CD14-positive monocyte (primary cell): Measurements from ENCODE around the gene RAE1. TPM values are rescaled to one million over a fixed set of nuclear protein-coding genes. Genes with fewer than 3 reads are reported as not detected.

ENCODE experiments used
- DNase-seq, 3 donors: peaks; one replicate each; pipeline ENCODE4 v3.0.0-alpha.2; 2011 to 2022
- H2AFZ ChIP-seq: 2 replicates; pipeline ENCODE4 v1.6.0; 2012; ENCODE audit warnings: mild to moderate bottlenecking, low read depth, low read length, inconsistent platforms; ENCODE audit not compliant: insufficient read depth, poor library complexity, severe bottlenecking
- H3K27ac ChIP-seq, 2 donors: 1 replicate in 1 of 2; 2 replicates in 1 of 2; pipeline ENCODE4 v1.5.1; 2012 to 2013; ENCODE audit warnings: low read length in 2 of 2, control low read depth in 1 of 2, inconsistent platforms in 1 of 2, low read depth in 1 of 2, mild to moderate bottlenecking in 1 of 2
- H3K27me3 ChIP-seq, 2 donors: one replicate each; pipeline versions ENCODE4 v1.6.0 to v1.6.1; 2011 to 2013; ENCODE audit warnings: low read length in 2 of 2; ENCODE audit not compliant: control insufficient read depth in 2 of 2, insufficient read depth in 2 of 2
- H3K36me3 ChIP-seq, 2 donors: replicated peaks in 1 of 2; 1 replicate in 1 of 2; 2 replicates in 1 of 2; pipeline versions ENCODE4 v1.5.1 to v1.6.1; 2012 to 2013; ENCODE audit warnings: low read length in 2 of 2, control low read depth in 1 of 2, inconsistent platforms in 1 of 2, mild to moderate bottlenecking in 1 of 2; ENCODE audit not compliant: insufficient read depth in 2 of 2, control insufficient read depth in 1 of 2
- H3K4me1 ChIP-seq, 2 donors: 1 replicate in 1 of 2; 2 replicates in 1 of 2; pipeline versions ENCODE4 v1.5.1 to v1.6.1; 2012 to 2013; ENCODE audit warnings: low read length in 2 of 2, control low read depth in 1 of 2, inconsistent platforms in 1 of 2, mild to moderate bottlenecking in 1 of 2, moderate library complexity in 1 of 2; ENCODE audit not compliant: insufficient read depth in 2 of 2, control insufficient read depth in 1 of 2
- H3K4me2 ChIP-seq: replicated peaks from 2 replicates; pipeline ENCODE3; 2012; ENCODE audit warnings: low read length, moderate library complexity, mild to moderate bottlenecking; ENCODE audit not compliant: poor library complexity, severe bottlenecking; ENCODE audit errors: extremely low read depth
- H3K4me3 ChIP-seq, 3 experiments: fragments of 200-600 bp in 1 of 3; sonication (generic) in 1 of 3; replicated peaks in 1 of 3; 1 replicate in 2 of 3; 2 replicates in 1 of 3; pipeline ENCODE4 v1.5.1; 2011 to 2013; ENCODE audit warnings: low read length in 3 of 3, mild to moderate bottlenecking in 3 of 3, control low read depth in 2 of 3, low read depth in 2 of 3, inconsistent platforms in 1 of 3, moderate library complexity in 1 of 3
- H3K79me2 ChIP-seq: 2 replicates; pipeline ENCODE4 v1.6.0; 2012; ENCODE audit warnings: mild to moderate bottlenecking, control low read depth, inconsistent platforms, low read length, moderate library complexity; ENCODE audit not compliant: insufficient read depth
- H3K9ac ChIP-seq: 2 replicates; pipeline ENCODE4 v1.6.0; 2017; ENCODE audit warnings: low read length, mild to moderate bottlenecking; ENCODE audit not compliant: insufficient read depth, poor library complexity, severe bottlenecking
- H3K9me3 ChIP-seq, 2 donors: replicated peaks in 1 of 2; 1 replicate in 1 of 2; 2 replicates in 1 of 2; pipeline versions ENCODE4 v1.5.1 to v1.6.1; 2012 to 2013; ENCODE audit warnings: low read length in 2 of 2, control low read depth in 1 of 2; ENCODE audit not compliant: control insufficient read depth in 1 of 2, insufficient read depth in 1 of 2
- H4K20me1 ChIP-seq: 2 replicates; pipeline ENCODE4 v1.6.0; 2012; ENCODE audit warnings: mild to moderate bottlenecking, low read length, control low read depth, moderate library complexity; ENCODE audit not compliant: insufficient read depth
- H3K27ac Mint-ChIP-seq, 7 donors: one replicate each; pipeline ENCODE4 v1.8.0; 2020; ENCODE audit warnings: mild to moderate bottlenecking in 7 of 7, mixed read lengths in 7 of 7, moderate library complexity in 6 of 7, inconsistent platforms in 2 of 7
- H3K27me3 Mint-ChIP-seq, 3 donors: one replicate each; pipeline ENCODE4 v1.8.0; 2021 to 2022; ENCODE audit warnings: low read depth in 3 of 3, mild to moderate bottlenecking in 3 of 3, mixed read lengths in 3 of 3, moderate library complexity in 3 of 3, inconsistent platforms in 1 of 3
- H3K36me3 Mint-ChIP-seq, 2 donors: one replicate each; pipeline ENCODE4 v1.8.0; 2020; ENCODE audit warnings: mixed read lengths in 2 of 2, inconsistent platforms in 1 of 2, mild to moderate bottlenecking in 1 of 2
- H3K4me1 Mint-ChIP-seq: one replicate; pipeline ENCODE4 v1.8.0; 2020; ENCODE audit warnings: mild to moderate bottlenecking, mixed read lengths
- H3K4me3 Mint-ChIP-seq, 2 donors: one replicate each; pipeline ENCODE4 v1.8.0; 2020; ENCODE audit warnings: mild to moderate bottlenecking in 2 of 2, mixed read lengths in 2 of 2, moderate library complexity in 1 of 2
- H3K9me3 Mint-ChIP-seq, 7 donors: one replicate each; pipeline ENCODE4 v1.8.0; 2020 to 2022; ENCODE audit warnings: mixed read lengths in 7 of 7, mild to moderate bottlenecking in 6 of 7, moderate library complexity in 6 of 7, inconsistent platforms in 2 of 7
- WGBS: methylation state at CpG from one replicate; pipeline ENCODE4 v1.1.5; 2013; ENCODE audit warnings: missing lambda C conversion rate; ENCODE audit not compliant: insufficient coverage; 5-methylcytosine and 5-hydroxymethylcytosine counted together
- intact Hi-C, 2 donors: fragments of 100-400 bp; cut with micrococcal nuclease; formaldehyde crosslinking; loops; one replicate each; pipeline versions ENCODE4 v1.15.0 to v1.15.1; 2023
- polyA plus RNA-seq, 3 donors: library from polyadenylated mRNA; depleted of rRNA in 1 of 3; unstranded in 2 of 3; stranded (reverse) in 1 of 3; fragments of 300-500 nt in 2 of 3; fragments of >200 nt in 1 of 3; fragmentation: Illumina TruSeq in 2 of 3; gene quantifications; 1 replicate in 2 of 3; 2 replicates in 1 of 3; pipeline ENCODE4 v1.2.3, GENCODE V29; 2012 to 2021
- TF ChIP-seq, protein P1 (sequence below): fragments of 200-600 bp; IDR thresholded peaks from one replicate; pipeline ENCODE4 v1.8.0; 2022; ENCODE audit warnings: antibody characterized with exemption, mild to moderate bottlenecking

Gene RAE1
- polyA plus RNA-seq, 3 donors = 15.8 to 27.5 (median 21.7) TPM

GRCh38 chr20:57395111-57395966 is 44.3 kb downstream of the RAE1 start:
- no peak for DNase-seq
- Histone ChIP-seq H3K79me2 (peaks cover 80% of the 10 kb centered on the region), H3K4me1 (peaks cover 66 to 74% of the 10 kb centered on the region in 2 donors), H3K36me3 (peaks cover 56 to 64% of the 10 kb centered on the region in 2 donors), H3K4me2 (no peak overlapping the region), H2AFZ (no peak overlapping the region), H3K27ac (no peak overlapping the region), H4K20me1 (peaks cover 85% of the 10 kb centered on the region), H3K9ac (no peak overlapping the region), H3K27me3 (no peaks in the 10 kb centered on the region), H3K4me3 (no peak overlapping the region), H3K9me3 (no peaks in the 10 kb centered on the region)
- Mint-ChIP-seq H3K4me3 (peak overlapping the region in 1 of 2 donors; percentile 41), H3K9me3 (peaks cover 0 to 3% (median 0%) of the 10 kb centered on the region in 7 donors), H3K4me1 (peaks cover 78% of the 10 kb centered on the region), H3K27ac (peak overlapping the region in 3 of 7 donors; percentile 8 to 35 (median 32)), H3K36me3 (peaks cover 67 to 71% of the 10 kb centered on the region in 2 donors), H3K27me3 (peaks cover 2 to 8% (median 7%) of the 10 kb centered on the region in 3 donors)
- WGBS = 91% methylated on average over 30 of the region's 31 CpGs
- intact Hi-C loops = loop anchor here in 1 of 2 donors (10.0 kb wide), 1 partner anchor 79 kb away; no protein-coding TSS in a partner anchor
- TF ChIP-seq, protein P1, sequence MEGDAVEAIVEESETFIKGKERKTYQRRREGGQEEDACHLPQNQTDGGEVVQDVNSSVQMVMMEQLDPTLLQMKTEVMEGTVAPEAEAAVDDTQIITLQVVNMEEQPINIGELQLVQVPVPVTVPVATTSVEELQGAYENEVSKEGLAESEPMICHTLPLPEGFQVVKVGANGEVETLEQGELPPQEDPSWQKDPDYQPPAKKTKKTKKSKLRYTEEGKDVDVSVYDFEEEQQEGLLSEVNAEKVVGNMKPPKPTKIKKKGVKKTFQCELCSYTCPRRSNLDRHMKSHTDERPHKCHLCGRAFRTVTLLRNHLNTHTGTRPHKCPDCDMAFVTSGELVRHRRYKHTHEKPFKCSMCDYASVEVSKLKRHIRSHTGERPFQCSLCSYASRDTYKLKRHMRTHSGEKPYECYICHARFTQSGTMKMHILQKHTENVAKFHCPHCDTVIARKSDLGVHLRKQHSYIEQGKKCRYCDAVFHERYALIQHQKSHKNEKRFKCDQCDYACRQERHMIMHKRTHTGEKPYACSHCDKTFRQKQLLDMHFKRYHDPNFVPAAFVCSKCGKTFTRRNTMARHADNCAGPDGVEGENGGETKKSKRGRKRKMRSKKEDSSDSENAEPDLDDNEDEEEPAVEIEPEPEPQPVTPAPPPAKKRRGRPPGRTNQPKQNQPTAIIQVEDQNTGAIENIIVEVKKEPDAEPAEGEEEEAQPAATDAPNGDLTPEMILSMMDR = no peak

DNA sequence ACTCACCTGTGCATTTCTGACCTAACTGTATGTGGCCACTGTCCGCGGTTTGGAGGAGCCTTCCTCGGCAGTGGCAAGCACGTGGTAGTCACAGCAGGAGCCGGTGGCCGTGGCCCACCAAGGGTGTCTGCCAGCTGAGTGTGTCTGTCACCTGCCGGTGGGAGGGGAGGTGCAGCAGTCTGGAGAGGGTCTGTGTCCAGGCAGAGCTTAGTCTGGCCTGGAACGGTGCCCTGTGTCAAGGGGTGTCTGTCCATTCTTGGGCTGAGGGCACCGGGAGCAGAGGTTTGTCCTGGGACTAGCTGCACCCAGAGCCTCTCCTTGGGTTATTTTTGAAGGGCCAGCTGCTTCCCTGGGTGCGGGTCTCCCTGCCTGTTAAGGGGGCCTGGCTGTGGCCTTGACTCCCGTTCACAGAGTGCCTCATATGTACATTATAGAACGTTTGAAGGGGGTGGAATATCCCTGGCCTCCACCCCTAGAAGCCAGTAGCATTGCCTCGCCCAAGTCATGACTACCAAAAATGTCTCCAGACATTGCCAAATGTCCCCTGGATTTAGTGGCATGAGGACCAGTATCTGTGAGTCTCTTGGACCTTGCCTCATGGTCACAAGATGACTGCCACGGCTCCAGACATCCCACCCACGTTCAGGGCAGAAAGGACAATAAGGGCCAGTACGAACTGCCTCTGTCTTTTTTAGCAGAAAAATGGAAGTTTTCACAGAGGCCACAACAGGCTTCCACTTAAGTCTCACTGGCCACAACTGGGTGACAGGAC is 45.3 kb downstream of the RAE1 start:
- Histone ChIP-seq H3K4me1 (peaks cover 63 to 72% of the 10 kb centered on the region in 2 donors), H3K9me3 (no peaks in the 10 kb centered on the region), H3K4me2 (no peak overlapping the region), H3K27ac (no peak overlapping the region), H3K4me3 (no peak overlapping the region), H3K9ac (no peak overlapping the region), H3K79me2 (peaks cover 91% of the 10 kb centered on the region), H4K20me1 (peaks cover 95% of the 10 kb centered on the region), H3K27me3 (no peaks in the 10 kb centered on the region), H3K36me3 (peaks cover 67 to 75% of the 10 kb centered on the region in 2 donors), H2AFZ (no peak overlapping the region)
- Mint-ChIP-seq H3K36me3 (peaks cover 77 to 82% of the 10 kb centered on the region in 2 donors), H3K4me3 (no peak overlapping the region), H3K9me3 (peaks cover 0 to 3% (median 0%) of the 10 kb centered on the region in 7 donors), H3K4me1 (peaks cover 76% of the 10 kb centered on the region), H3K27me3 (peaks cover 2 to 6% (median 5%) of the 10 kb centered on the region in 3 donors), H3K27ac (peak overlapping the region in 1 of 7 donors; percentile 67)
- TF ChIP-seq, protein P1 = no peak
- intact Hi-C loops = loop anchor here in 1 of 2 donors (10.0 kb wide), 1 partner anchor 78 kb away; no protein-coding TSS in a partner anchor
- WGBS = 98% methylated on average over 12 of the region's 16 CpGs
- DNase-seq = no peak
